CD4-positive, alpha-beta T cell treated with Interleukin-4 for 1 hour (primary cell): Measurements from ENCODE around the gene PPM1L.

Experiments used
- DNase-seq, 2 donors: peaks; one replicate each; pipeline ENCODE4 v3.0.0-alpha.2; 2020 to 2022

PPM1L gene

DNA sequence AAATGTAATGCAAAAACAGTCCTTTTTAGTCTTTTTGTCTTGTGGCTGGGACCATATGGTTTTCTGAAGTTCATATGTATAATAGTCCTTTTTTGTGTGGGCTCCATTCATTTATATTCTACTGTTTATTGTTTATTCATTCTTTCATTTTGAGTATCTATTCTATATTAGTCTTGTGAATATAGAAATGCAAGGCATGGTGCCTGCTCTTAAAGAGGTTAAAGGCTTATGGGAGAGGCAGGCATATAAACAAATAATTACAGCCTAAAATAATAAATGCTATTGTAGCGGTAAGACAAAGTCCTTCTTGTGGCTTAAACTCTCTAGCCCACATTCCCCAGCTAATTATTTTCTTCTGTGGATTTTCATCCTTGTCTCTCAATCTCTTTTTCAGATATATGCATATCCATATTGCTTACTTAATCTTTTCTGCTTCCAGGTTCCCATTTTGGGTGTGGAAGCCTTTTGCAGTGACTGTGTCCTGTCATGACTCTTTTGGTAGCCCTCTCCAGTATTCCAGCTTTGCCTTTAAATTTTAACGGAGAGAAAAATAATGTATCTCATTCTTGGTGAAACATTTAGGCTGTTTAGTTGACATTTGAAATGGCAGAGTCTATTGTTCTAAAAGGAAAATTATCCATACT, 101.6 kb downstream of the PPM1L start:
- no peak for DNase-seq

DNA sequence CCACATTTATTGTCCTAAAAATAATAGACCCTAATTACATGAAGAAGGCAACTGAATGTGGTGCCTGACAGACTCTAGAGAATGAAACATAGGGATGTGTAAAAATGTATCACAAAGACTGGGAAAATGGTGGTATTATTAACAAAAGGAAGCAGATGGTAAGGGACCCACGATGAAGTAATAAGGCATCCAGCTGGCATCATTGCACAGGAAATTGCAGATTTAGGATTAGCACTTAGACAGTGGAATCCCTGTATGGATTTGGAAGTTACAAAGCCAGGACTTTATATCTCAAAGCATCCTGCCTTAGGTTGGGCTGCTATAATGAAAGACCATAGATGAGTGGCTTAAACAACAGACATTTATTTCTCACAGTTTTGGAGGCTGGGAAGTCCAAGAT, 104.3 kb downstream of the PPM1L start:
- no peak for DNase-seq

DNA sequence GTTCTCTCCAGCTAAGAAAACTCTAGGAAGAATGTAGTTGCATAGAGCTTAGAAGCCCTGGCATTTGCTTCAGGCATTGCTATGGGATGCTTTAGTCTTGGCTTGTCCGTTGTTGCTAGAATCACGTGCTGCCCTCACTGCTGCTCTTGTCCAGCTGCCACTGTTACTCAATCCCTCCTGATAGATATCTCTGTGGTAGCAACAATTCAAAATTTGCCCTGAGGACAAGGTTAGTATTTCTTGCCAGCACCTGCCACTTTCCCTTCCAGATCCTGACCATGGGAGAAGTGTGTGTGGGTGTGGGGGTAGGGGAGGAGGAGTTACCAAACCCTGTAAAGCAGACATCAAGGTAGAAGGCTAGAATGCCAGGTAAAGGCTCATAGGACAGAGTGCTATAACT, 113.8 kb downstream of the PPM1L start:
- no peak for DNase-seq

DNA sequence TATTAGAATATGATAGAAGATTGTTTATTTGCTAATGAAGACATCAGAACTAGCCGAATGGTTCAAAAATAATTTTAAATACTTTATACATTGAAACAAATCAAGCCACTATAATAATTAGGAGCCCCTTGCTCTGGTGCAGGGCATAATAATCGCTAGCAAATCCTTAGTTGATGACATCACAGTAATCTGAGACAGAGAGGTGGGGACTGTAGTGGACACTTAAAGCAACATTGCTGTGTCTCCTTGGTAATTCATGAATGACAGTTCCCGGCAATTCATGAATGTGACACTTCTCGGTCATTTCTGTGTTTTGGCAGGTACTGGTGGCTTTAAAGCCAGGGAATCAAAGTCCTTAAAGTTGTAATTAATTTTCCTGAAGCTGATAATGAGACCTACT, 114.3 kb downstream of the PPM1L start:
- DNase-seq = no peak

DNA sequence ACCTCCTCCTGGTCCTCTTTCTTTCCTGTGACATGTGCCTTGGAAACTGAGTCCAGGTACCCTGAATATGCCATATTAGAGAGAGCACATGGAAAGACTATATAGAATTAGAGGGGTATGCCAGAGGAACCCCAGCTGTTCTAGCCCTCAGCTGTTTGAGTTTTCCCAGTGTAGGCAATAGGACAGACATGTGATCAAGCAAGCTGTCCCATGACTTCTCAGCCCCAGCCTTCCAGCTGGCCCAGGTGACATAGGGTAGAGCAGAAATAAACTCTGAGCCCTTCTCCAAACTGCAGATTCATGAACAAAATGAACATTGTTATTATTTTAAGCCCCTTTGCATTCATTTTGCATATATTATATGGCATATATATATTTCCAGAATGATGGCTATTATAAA, 118.7 kb downstream of the PPM1L start:
- no peak for DNase-seq

DNA sequence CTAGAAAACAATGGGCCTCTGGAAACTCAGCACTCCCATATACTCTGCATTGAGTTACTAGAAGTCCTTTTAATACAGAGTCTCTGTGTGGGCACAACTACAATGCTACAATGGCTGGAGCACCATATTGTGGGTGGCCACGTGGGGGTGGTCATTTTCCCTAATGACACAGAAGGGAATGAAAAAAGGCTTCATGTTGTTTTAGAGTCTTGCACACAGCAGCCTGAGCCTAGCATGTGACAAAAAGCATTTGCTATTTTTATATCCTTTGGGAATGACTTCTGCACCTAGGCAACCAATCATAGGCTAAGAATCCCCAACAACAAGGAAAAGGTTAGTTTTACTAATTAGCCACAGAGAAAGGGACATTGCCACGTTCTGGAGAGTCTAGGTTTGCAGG, 120.6 kb downstream of the PPM1L start:
- DNase-seq = no peak

DNA sequence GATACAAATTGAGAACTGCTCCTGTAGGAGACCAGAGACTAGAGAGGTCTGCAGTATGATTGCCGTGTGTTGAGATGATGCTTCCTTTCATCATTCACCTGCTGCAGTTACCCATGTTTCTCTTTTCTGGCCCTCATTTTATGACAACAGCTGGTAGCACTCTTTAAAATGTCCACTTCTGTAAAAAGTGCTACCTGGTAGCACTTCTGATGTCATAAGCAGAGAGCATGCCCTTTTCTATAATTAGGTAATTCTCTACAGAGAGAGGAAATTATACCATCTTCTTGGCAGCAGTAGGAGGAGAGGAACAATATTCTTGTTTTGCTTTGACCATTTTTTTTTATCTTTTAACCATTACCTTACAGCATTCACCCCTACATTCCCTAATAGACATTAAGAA, 123.8 kb downstream of the PPM1L start:
- DNase-seq = no peak

DNA sequence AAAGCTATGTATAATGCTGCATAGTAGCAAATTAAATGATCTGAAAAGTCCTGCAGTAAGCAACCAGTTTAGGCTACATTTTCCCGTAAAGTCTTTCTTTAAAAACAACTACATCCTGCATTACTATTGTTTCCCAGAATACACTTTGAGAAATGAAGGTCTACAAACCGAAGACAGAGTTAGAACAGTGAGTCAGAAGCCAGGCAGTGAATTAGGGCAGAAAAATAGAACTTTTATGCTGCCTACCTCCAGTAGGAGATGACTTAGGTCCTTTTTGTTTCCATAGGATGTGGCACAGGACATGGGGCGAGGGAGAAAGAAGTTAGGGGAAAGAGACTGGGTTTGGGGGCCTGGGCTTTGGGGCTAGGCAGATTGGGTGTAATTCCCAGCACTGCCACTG, 127.3 kb downstream of the PPM1L start:
- no peak for DNase-seq

DNA sequence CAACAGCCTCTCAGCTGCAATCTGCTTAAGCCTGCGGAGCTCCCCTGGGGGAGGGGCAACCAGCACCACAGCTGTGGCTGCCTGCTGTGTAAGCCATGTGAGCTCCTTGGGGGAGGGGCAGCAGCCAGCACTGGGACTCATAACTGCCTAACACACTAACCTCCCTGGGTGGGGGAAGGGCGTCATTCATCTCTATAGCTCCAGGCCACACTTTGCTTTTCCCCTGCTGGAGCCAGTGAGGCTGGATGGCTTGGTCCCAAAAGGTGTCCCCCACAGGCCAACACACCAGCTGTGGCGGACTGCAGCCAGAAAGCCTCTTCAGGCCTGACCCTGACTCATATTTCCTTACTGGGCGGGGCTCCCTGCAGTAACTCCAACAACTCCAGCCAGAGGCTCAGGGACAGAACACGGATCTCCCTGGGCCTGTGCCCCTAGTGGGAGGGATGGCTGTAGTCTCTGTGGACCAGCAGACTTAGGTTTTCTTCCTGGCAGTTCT, 129.8 kb downstream of the PPM1L start:
- DNase-seq = peak in 1 of 2 donors; percentile 11

DNA sequence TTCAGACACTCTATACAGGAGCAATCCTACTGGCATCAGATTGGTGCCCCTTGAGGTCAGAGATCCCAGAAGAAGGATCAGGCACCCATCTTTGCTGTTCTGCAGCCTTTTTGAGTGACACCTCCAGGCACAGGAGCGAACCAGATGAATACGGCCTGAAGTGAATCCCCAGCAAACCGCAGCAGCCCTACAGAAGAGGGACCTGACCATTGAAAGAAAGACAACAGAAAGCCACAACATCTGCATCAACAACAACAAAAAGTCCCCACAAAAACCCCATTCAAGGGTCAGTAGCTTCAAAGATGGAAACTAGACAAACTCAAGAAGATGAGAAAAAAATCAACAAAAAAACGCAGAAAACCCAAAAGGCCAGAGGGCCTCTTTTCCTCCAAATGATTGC, 130.4 kb downstream of the PPM1L start:
- DNase-seq = no peak

DNA sequence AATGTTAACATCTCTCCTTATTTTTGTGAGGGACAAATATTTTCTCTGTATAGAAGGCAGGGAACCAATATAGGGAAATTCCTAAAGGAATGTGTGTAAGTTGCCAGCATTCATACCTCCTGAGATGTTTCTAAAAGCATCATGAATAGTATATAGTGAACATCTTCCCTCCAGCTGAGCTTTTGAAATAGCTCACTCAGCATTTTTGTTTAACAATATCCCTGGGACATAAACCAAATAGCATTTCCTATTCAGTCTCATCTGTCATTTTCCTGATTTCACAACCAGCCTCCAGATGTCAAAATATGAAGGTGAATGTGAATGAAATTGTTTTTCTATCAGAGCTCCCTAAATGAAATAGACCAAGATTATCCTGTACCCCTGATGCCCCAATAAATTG, 137.2 kb downstream of the PPM1L start:
- no peak for DNase-seq

DNA sequence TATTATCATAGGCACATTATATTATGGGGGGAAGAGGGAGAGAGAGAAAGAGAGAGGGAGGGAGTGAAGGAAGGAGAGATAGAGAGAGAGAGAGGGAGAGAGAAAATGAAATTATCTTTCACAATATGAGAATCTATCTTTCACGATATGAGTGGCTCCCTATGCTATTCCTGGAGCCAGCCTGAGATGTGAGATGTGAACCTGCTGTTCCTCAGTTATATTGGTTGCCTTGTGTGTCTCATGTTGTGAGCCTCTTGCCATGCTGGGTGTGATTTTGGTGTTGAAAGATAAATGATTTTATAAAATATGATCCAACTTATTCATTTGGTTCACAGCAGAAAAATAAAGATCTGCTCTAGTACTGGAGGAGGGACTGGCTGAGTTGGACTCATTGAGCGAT, 148.7 kb downstream of the PPM1L start:
- DNase-seq = no peak

DNA sequence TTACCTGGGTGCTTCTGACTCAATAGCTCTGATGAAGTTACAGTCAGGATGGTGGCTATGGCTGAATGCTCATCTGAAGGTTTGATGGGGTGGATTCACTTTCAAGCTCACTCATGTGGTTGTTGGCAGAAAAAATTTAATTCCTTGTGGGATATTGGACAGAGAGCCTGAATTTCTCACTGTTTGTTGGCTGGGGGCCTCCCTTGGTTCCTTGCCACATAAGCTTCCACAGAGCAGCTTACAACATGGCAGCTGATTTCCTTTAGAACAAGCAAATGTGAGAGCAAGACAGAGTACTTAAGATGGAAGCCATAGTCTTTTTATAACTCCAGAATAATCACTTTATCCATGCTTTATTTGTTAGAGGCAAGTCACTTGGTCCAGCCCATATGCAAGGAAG, 150.6 kb downstream of the PPM1L start:
- DNase-seq = no peak

DNA sequence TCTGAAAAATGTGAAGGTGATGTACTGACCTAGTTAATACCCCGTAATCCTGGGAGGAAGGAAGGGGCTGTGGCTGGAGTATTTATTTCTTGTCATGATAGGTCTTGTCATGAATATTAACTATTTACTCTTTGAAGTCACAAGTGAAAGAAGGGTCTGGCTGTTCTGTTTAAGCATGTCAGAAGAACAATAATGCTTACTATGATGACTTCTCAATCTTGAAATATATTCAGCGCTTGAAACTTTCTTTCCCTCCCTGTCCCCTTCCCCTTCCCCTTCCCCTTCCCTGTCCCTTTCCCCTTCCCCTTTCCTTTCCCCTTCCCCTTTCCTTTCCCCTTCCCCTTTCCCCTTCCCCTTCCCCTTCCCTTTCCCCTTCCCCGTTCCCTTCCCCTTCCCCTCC, 153.9 kb downstream of the PPM1L start:
- no peak for DNase-seq

DNA sequence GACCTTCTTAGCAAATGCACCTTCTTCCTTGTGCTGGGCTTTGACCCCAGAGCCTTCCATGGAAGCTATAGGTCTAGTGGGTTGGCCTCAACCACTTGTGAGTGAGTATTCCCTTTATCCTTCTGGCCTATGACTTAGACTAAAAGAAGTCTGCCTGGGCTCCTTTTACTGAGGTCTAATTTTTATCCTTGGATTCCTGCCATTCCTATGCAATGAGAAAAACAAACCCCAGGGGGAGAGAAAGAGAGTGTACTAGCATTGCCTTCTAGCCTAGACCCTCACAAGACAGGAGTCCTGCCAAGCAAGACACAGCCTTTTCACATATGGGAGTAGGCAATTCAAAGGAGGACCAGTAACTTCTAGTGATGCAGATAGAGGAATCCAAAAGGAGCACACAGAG, 155.4 kb downstream of the PPM1L start:
- DNase-seq = no peak

DNA sequence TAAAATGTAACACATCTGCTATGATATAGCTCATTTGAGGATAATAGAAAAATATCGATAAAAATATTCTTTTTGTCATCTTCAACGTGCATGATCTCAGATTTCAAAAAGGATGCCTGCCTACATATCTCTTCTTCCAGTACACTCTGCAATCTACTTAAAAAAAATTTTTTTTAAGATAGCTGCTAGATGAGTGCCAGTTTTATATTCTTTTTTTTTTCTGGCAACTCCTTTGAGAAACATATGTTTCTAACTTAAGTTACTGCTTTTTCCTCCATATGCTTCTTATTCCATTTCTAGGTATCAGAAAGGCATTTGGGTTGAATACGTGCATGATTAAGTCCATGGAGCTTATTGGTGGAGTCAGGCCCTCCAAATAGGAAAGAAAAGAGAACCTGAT, 160.4 kb downstream of the PPM1L start:
- DNase-seq = no peak

DNA sequence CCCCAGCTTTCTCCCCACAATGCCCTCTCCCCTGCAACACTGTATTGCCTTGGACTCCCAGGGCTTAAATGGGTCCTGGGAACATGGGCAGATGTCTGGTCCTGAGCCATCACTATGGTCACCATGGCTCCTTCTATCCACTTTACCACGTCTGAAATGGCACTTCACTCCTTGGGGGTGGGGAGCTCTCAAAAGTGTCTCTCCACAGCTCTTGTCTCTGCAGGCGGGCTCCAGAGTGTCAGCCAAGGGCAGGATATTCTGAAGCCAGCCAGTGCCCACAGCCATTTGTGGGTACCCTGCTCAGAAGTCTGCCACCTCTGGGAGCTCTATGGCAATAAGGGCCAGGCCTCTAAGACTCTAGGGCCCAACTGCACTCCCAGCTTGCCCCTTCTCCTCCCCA, 163.9 kb downstream of the PPM1L start:
- DNase-seq = no peak

DNA sequence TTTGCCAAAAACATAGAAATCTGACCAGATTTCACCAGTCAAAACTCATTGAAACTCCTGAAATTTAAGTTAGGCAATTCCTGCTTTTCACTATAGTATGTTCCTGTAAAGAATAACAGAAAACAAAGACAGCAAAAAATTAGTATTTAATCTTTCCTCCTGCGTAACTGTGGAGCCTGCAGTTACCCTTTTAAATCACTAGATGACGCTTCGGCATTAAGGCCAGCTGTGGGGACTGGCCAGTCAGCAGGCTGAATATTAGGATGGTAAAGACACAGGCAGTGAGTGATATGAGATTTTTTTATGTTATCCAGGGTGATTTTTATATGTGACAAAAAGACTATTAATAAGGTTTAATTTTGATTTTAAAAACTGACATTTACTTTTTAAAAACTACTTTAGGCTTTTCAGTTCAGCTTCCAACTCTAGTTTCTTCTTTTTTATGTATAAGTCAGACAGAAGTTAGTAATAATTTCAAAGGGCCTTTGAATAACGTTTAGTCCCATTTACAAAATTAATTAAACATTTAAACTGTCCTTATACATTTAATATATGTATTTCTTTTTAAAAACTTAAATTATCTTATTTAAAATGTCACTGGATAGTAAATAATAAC, 165.1 kb downstream of the PPM1L start:
- DNase-seq = no peak

DNA sequence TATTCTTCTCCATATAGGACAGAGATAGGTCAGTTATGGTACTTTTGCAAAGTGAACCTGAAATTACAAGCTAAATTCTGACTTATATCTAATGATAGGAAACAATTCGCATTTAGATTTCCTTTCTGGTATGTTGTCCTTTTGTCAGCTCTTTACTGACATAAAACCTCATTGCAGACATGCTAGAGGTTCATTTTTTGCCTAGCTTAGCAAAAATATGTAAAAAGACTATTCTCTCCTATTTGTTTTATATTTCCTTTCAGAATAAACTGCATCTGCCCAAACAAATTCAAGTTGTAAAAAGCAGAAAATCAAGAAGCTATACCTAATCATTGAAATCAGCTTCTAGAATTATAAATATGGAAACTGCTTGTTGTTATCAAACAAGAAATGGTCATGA, 168.7 kb downstream of the PPM1L start:
- DNase-seq = no peak

DNA sequence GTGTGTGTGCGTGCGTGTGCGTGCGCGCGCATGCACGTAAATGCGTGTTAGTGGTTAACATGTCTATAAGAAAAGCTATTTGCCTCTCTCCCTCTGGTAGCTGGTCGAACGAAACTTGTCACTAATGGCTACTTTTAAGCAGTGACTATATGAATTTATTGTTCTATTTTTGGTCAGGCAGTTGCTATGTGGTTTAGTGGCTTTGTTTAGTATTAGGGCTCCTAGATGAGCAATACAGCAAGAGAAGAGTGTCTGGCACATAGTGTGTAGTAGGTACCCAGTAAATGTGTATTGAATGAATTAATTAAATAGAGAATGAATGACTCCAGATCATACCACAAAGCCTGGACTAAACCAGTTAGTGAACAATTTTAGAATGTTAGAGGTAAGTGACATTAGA, 171.6 kb downstream of the PPM1L start:
- no peak for DNase-seq

DNA sequence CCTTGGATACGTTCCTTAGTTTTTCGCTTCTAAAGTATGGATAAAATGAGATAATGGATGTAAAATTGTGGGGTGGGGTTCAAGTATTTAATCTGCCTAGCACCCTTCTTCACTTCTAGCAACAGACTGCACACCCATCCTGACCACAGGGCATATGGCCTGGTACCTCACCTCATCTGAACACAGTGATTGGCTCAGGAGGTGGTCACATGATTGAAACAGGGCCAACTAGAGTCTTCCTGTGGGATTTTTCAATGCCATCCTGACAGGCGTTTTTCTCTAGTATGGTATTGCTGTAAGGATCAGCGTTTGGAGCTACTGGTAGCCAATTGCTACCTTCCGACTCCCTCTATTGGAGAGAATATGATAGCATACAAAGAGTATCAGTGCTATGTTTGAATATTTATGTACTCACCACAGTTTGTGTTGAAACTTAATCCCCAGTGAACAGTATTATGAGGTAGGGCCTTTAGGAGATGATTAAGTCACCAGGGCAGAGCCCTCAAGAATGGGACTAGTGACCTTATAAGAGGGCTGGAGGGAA, 172.2 kb downstream of the PPM1L start:
- no peak for DNase-seq

DNA sequence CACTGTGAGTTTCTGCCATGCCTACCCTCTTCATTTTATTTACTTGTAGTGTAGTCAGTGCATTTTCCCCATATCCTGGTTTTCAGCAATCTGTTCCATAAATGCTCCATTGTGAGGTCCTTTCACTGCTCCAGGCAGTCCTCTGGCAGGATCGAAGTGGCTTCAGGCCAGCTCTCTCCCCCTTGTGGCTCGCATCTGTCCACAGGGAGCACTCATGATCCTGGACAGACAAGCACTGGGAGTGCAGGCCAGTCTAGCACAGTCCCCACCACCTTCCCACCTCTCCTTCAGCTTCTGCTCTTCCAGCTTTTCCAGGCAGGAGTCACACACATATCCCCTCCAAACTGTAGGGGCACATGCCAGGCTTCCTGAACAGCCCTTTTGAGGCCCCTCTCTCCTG, 173.6 kb downstream of the PPM1L start:
- no peak for DNase-seq

DNA sequence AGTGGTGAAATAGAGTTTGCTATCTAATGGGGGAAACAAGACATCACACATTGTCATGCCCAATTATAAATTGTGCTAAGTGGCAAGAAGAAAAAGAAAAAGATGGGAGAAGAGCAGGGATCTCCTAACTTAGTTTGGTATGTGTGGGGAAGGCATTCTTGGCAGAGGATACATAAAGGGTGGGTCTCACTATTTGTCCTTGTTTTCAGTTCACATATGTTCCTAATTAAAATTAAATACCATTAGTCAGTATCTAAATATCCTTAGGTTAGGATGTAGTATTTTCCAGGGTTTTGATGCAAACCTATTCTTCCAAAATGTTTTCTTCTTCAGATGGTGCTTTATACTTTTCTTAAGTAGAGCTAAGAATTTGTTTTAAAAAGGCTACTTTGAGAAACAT, 175.4 kb downstream of the PPM1L start:
- DNase-seq = no peak

DNA sequence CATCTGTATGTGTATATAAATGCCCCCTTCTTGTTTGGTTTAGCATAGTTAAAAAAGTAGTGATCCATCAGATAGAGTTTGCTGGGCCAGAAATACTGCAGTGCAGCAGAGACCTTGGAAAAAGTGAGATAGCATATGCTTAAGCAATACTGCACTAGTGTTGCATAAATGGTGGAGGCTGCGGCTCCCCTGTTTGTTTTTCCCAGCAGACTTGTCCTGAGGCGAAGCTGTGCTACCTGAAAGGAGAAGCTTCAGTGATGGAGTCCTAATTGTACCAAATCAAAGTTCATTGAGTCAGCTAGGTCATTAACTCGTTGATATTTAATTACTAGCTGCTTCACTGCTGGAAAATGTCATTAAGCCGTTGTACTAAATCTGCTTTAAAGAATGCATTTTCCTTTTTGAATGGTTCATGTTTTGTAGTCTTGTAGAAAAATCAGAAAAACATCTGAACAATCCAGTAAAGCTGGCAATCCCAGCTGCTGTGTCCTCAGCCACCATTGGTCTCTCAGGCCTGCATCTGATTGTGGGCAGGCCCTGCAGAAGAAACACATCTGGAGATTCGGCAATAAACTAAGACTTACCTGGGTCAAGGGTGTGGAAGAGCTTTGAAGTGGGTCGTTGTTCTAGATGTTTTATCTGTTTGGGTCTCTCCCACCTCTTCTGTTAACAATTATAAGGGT, 179.5 kb downstream of the PPM1L start:
- no peak for DNase-seq
